Measurements from ENCODE around the gene APOL4.
A peak's percentile ranks its signal among the peaks of the same experiment; 100 is the strongest.
"Not testable (repeated sequence)": the region's sequence is repeated elsewhere in the genome, so short reads cannot be mapped to it uniquely, and the experiment has no call there.

APOL4 gene

GRCh38 chr22:36231051-36231450, 29.4 kb upstream of the APOL4 start:
- DNase-seq, result not testable (repeated sequence)

- not testable (repeated sequence) for DNase-seq
Measured at GRCh38 chr22:36229649-36230048, 28.0 kb upstream of the APOL4 start.

GRCh38 chr22:36228944-36229343, 27.3 kb upstream of the APOL4 start:
- no peak for DNase-seq

- not testable (repeated sequence) for DNase-seq
Measured at GRCh38 chr22:36228369-36228768, 26.8 kb upstream of the APOL4 start.

- DNase-seq, result no peak
Measured at GRCh38 chr22:36227806-36228205, 26.2 kb upstream of the APOL4 start.

- no peak for DNase-seq
Measured at GRCh38 chr22:36227396-36227795, 25.8 kb upstream of the APOL4 start.

- no peak for DNase-seq
Measured at GRCh38 chr22:36226189-36226588, 24.6 kb upstream of the APOL4 start.

- no peak for DNase-seq
Measured at GRCh38 chr22:36225333-36225922, 23.8 kb upstream of the APOL4 start.

GRCh38 chr22:36224245-36224644, 22.6 kb upstream of the APOL4 start:
- no peak for DNase-seq

- no peak for DNase-seq
Measured at GRCh38 chr22:36223504-36223903, 21.9 kb upstream of the APOL4 start.

GRCh38 chr22:36222887-36223450, 21.4 kb upstream of the APOL4 start:
- no peak for DNase-seq

GRCh38 chr22:36221799-36222751, 20.5 kb upstream of the APOL4 start:
- DNase-seq, result peak; percentile 37 to 57

- DNase-seq, result no peak
Measured at GRCh38 chr22:36220451-36220921, 18.9 kb upstream of the APOL4 start.

GRCh38 chr22:36218648-36219193, 17.1 kb upstream of the APOL4 start:
- no peak for DNase-seq

GRCh38 chr22:36215981-36216380, 14.4 kb upstream of the APOL4 start:
- DNase-seq, result no peak

- DNase-seq, result no peak
Measured at GRCh38 chr22:36213586-36213985, 12.0 kb upstream of the APOL4 start.

GRCh38 chr22:36212901-36213300, 11.3 kb upstream of the APOL4 start:
- DNase-seq, result no peak

- DNase-seq, result peak in 1 of 2 donors; percentile 7
Measured at GRCh38 chr22:36211237-36211861, 9.7 kb upstream of the APOL4 start.

- no peak for DNase-seq
Measured at GRCh38 chr22:36210224-36210623, 8.6 kb upstream of the APOL4 start.

GRCh38 chr22:36209488-36209908, 7.9 kb upstream of the APOL4 start:
- not testable (repeated sequence) for DNase-seq

- DNase-seq, result no peak
Measured at GRCh38 chr22:36208914-36209313, 7.3 kb upstream of the APOL4 start.

GRCh38 chr22:36208162-36208765, 6.7 kb upstream of the APOL4 start:
- no peak for DNase-seq

Data from CD4-positive, alpha-beta T cell treated with Interferon alpha-2 for 1 hour (primary cell).